MM.1S (cell line): ENCODE data around the gene CLEC16A.

Source experiments
- DNase-seq: peaks from one replicate; pipeline ENCODE4 v3.0.0-alpha.2; 2015
- H2AFZ ChIP-seq: fragments of 300-600 bp; sonication (generic); 2 replicates; pipeline ENCODE4 v1.6.0; 2016; ENCODE audit warnings: antibody characterized with exemption, low read length
- H3F3A ChIP-seq: fragments of 300-600 bp; sonication (generic); 2 replicates; pipeline ENCODE4 v1.6.1; 2016; ENCODE audit warnings: mild to moderate bottlenecking, antibody characterized with exemption, low read length, moderate library complexity, mixed read lengths; ENCODE audit not compliant: insufficient read depth
- H3K27ac ChIP-seq: fragments of 300-600 bp; sonication (generic); 2 replicates; pipeline ENCODE4 v1.5.1; 2016; ENCODE audit warnings: mild to moderate bottlenecking, low read length
- H3K27me3 ChIP-seq: fragments of 300-600 bp; sonication (generic); replicated peaks from 2 replicates; pipeline ENCODE4 v1.6.0; 2016; ENCODE audit warnings: low read length; ENCODE audit not compliant: insufficient read depth
- H3K36me3 ChIP-seq: fragments of 300-600 bp; sonication (generic); replicated peaks from 2 replicates; pipeline ENCODE4 v1.6.1; 2016; ENCODE audit warnings: mild to moderate bottlenecking, low read length, mixed read lengths; ENCODE audit not compliant: insufficient read depth
- H3K4me1 ChIP-seq: fragments of 300-600 bp; sonication (generic); 2 replicates; pipeline ENCODE4 v1.6.1; 2016; ENCODE audit warnings: low read length, mixed read lengths
- H3K4me2 ChIP-seq: fragments of 300-600 bp; sonication (generic); 2 replicates; pipeline ENCODE4 v1.6.0; 2016; ENCODE audit warnings: low read depth, low read length
- H3K4me3 ChIP-seq: fragments of 300-600 bp; sonication (generic); 2 replicates; pipeline ENCODE4 v1.5.1; 2016; ENCODE audit warnings: low read length, mixed read lengths
- H3K79me2 ChIP-seq: fragments of 300-600 bp; sonication (generic); 2 replicates; pipeline ENCODE4 v1.6.1; 2016; ENCODE audit warnings: mixed run types, low read length, mixed read lengths
- H3K9ac ChIP-seq: fragments of 300-600 bp; sonication (generic); 2 replicates; pipeline ENCODE4 v1.6.1; 2016; ENCODE audit warnings: low read length, mixed read lengths
- H3K9me2 ChIP-seq: fragments of 300-600 bp; sonication (generic); replicated peaks from 2 replicates; pipeline ENCODE4 v1.6.1; 2016; ENCODE audit warnings: mild to moderate bottlenecking, low read length, mixed read lengths; ENCODE audit not compliant: insufficient read depth
- H3K9me3 ChIP-seq: fragments of 300-600 bp; sonication (generic); replicated peaks from 2 replicates; pipeline ENCODE4 v1.6.1; 2016; ENCODE audit warnings: mild to moderate bottlenecking, low read length, mixed read lengths; ENCODE audit not compliant: insufficient read depth
- H4K20me1 ChIP-seq: fragments of 300-600 bp; sonication (generic); 2 replicates; pipeline ENCODE4 v1.6.1; 2016; ENCODE audit warnings: mild to moderate bottlenecking, low read length, moderate library complexity, mixed read lengths; ENCODE audit not compliant: insufficient read depth
- CTCF ChIP-seq: fragments of 300-600 bp; sonication (generic); IDR thresholded peaks from 2 replicates; pipeline ENCODE4 v1.5.1; 2016; ENCODE audit warnings: antibody characterized with exemption, low read length, mixed read lengths
- EZH2 ChIP-seq: fragments of 300-600 bp; sonication (generic); optimal IDR thresholded peaks from 2 replicates; pipeline ENCODE3; 2017; ENCODE audit warnings: low read depth, mild to moderate bottlenecking, antibody characterized with exemption, low read length, mixed read lengths
- EZH2phosphoT487 ChIP-seq: fragments of 300-600 bp; sonication (generic); IDR thresholded peaks from 2 replicates; pipeline ENCODE4 v1.6.1; 2018; ENCODE audit warnings: antibody characterized with exemption, low read length

Gene CLEC16A

GRCh38 chr16:11091021-11091785 is 146.8 kb downstream of the CLEC16A start:
- Histone ChIP-seq H3F3A (peaks cover 16% of the 10 kb centered on the region), H3K9me3 (no peaks in the 10 kb centered on the region), H3K9ac (no peak overlapping the region), H4K20me1 (no peaks in the 10 kb centered on the region), H3K4me3 (no peak overlapping the region), H3K4me2 (no peak overlapping the region), H3K36me3 (no peaks in the 10 kb centered on the region), H3K9me2 (no peaks in the 10 kb centered on the region), H3K27ac (no peak overlapping the region), H2AFZ (no peak overlapping the region), H3K4me1 (peaks cover 25% of the 10 kb centered on the region), H3K79me2 (no peaks in the 10 kb centered on the region), H3K27me3 (no peaks in the 10 kb centered on the region)
- DNase-seq, result no peak
- no peak for TF ChIP-seq EZH2
- TF ChIP-seq EZH2phosphoT487, result no peak
- no peak for TF ChIP-seq CTCF

- Histone ChIP-seq H3K9me2 (no peaks in the 10 kb centered on the region), H2AFZ (no peak overlapping the region), H3F3A (peaks cover 16% of the 10 kb centered on the region), H3K4me2 (no peak overlapping the region), H3K4me1 (peaks cover 25% of the 10 kb centered on the region), H3K4me3 (no peak overlapping the region), H3K79me2 (no peaks in the 10 kb centered on the region), H3K9ac (no peak overlapping the region), H3K36me3 (no peaks in the 10 kb centered on the region), H4K20me1 (no peaks in the 10 kb centered on the region), H3K27me3 (no peaks in the 10 kb centered on the region), H3K9me3 (no peaks in the 10 kb centered on the region), H3K27ac (no peak overlapping the region)
- no peak for DNase-seq
- TF ChIP-seq CTCF, result no peak
- no peak for TF ChIP-seq EZH2
- no peak for TF ChIP-seq EZH2phosphoT487
Observed at GRCh38 chr16:11092788-11093571, 148.6 kb downstream of the CLEC16A start.

GRCh38 chr16:11093572-11094074 is 149.3 kb downstream of the CLEC16A start:
- Histone ChIP-seq H2AFZ (no peak overlapping the region), H3K27me3 (no peaks in the 10 kb centered on the region), H3K36me3 (no peaks in the 10 kb centered on the region), H3K9me2 (no peaks in the 10 kb centered on the region), H3K9ac (peak overlapping the region; percentile 60; the same call in 1 of the 2 replicates), H4K20me1 (no peaks in the 10 kb centered on the region), H3F3A (peaks cover 16% of the 10 kb centered on the region), H3K79me2 (no peaks in the 10 kb centered on the region), H3K4me3 (no peak overlapping the region), H3K4me1 (peaks cover 25% of the 10 kb centered on the region), H3K27ac (peak overlapping the region; percentile 90), H3K9me3 (no peaks in the 10 kb centered on the region), H3K4me2 (peak overlapping the region; percentile 66)
- TF ChIP-seq EZH2phosphoT487 (no peak), EZH2 (no peak), CTCF (no peak)
- DNase-seq, result no peak
